HG03135 (cell line): ENCODE results near the gene GNAQ.

Experiments used
- ATAC-seq: cut with Tn5 transposase; IDR thresholded peaks from one replicate; pipeline ENCODE4 v1.9.1; 2021; ENCODE audit warnings: mild to moderate bottlenecking, moderate library complexity; ENCODE audit not compliant: unreplicated experiment

Gene GNAQ

DNA sequence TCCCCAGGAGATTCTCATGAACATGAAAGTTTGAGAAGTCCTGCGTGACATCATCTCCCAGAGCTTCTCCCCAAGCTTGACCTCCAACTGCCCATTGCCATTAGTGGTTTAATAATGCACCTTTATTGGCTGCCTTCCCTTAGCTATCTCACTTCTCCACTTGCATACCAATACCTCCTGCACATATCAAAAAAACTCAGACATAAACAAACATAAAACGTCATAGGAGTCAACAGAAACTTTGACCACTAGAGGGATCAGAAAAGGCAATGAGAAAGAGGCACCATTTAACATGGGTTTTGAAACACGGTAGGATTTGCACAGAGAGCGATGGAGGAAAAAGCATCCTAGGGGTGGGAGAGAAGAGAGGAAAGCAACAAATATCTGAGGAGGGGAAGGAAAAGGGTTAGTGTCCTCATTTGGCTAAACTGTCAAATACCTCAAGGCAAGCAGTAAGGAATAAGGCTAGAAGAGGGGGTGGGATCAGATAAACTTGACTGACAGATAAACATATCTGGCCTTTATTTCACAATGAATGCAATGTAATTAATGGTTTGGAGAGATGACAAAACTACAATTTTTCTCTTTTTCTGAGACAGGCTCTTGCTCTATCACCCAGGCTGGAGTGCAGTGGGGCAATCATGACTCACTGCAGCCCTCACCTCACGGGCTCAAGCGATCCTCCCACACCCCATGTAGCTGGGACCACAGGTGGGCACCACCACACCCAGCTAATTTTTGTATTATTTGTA is 27.0 kb downstream of the GNAQ start:
- ATAC-seq, result no peak

DNA sequence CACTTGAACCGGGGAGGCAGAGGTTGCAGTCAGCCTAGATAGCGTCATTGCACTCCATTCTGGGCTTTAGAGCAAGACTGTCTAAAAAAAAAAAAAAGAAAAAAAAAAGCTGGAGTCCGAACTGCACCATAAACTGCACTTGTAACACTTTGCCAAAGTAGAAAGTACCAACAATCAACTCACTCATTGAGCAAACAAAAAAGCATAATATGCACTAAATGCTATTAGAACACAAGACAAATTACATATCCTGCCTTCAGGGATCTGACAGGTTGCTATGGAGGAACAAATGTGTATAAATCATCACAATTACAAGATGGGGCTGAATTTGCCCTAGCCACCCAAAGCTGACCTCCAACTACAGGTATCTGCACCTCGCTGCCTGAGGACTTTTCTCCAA is 27.9 kb downstream of the GNAQ start:
- no peak for ATAC-seq

DNA sequence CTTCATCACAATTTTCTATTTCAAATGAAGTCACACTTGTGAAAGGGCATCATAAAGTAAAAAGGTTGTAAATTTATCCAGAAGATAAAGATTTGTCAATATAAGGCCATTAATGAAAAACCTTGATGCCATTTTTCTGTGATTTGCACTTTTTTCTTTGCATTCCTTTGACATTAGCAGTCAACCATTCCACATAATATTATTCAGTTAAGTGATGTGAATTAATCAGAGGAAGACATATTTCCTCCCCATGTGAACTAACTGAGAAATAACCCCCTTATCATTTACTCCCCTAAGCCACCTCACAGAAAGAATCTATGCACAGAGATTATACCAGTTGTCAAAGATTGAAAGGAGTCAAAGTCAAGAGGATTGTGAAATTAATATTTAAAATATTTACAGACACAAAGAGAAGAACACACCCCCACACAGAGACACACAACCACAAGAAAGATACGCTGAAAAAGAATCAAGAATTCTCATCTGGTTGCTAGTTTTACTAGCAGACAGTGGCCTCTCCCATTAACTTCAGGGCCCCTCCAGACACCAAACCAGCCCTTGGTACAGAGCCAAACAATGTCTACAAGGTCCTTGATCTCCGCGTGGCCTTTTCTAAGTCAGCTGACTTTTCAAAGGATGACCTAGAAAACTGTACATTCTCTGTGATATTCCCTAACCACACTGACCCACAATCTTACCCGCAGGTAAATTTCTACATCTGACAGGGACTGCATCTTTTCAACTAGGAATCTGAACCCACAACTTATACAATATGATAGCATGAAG is 29.5 kb downstream of the GNAQ start:
- ATAC-seq, result no peak

DNA sequence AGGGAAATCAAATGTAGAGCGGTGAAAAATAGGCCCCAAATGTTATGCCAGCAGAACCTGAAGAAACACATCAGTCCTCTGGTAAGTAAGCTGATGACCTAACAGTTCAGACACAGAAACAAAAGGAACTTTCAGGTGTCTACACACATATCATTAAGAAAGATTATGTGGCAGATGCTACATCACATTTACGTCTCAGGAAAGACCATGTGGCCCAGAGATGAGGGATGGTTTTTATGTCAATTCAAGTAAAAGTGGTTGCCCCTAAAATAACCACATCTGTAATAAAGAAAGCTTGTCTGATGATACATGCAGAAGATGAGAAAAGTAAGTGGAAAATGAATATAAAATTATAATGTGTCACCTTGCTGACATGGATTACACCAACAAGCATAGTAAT is 31.4 kb downstream of the GNAQ start:
- ATAC-seq, result no peak

DNA sequence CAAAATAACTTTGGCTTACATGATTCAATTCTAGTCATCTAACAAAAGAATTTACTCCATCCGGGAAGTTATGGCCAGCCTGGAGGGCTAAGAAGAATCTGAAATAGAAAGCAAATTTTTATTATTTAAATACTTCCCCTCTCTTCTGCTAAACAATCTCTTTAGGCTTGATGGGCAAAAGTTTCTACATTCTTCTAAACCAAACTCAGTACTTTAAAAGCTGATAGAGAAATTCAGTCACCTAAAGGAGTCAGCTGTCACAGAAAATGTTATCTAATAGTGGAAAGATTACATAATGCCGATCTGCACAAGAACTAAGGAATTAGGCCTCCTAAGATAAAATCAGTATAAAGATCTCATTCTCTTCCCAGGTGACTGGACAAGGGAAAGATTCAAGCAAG is 32.4 kb downstream of the GNAQ start:
- ATAC-seq, result no peak

GRCh38 chr9:77997611-77998284 is 33.9 kb downstream of the GNAQ start:
- no peak for ATAC-seq

GRCh38 chr9:77996696-77997095 is 34.9 kb downstream of the GNAQ start:
- ATAC-seq, result no peak

- no peak for ATAC-seq
Observed at GRCh38 chr9:77991191-77991590, 40.4 kb downstream of the GNAQ start.

GRCh38 chr9:77989909-77990308 is 41.7 kb downstream of the GNAQ start:
- ATAC-seq, result no peak

GRCh38 chr9:77989458-77989857 is 42.2 kb downstream of the GNAQ start:
- ATAC-seq, result no peak

DNA sequence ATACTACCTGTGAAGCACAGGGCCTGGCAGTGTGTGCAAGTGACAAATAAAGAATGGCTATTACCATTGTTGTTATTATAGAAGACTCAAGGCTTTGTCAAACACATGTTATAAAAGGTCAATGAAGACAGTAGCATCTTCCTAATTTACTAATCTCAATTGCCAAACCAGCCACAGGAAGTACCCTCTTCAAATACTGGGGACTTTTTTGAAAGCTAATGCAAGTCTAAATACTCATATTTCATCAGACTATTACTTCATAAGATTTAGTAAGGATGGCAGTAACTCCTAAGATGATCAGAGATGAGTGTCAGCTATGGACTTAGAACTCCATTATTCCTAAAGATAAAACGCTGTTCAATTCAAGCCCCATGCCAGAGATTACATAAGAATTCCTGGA is 43.0 kb downstream of the GNAQ start:
- no peak for ATAC-seq

DNA sequence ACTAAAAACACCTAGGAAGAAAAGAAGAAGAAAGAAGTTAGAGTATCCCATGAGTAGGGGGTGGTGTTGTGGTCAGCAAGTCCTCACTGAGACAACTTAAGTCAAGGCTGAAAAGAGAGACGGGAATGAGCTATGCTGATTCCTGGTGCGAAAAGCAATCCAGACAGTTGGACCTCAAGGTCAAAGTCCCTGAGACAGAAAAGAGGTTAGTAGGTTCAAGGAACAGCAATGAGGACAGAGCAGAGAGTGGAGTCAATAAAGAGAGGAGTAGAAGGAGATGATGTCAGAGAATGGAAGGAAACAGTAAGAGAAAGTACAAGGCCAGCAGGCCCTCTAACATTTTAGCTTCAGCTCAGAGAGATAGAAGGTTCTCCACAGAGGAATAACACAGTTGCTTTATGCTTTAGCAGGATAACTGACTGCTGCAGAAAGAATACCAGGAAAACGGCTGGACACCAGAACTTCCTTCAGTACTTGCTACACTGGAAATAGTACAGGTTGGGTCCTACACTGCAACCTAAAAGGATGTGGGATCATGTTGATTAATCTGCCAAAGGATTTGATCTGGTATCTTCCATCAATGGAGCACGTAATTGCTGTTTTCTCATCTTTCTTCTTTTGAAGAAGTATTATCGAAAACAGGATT is 43.6 kb downstream of the GNAQ start:
- ATAC-seq, result no peak

DNA sequence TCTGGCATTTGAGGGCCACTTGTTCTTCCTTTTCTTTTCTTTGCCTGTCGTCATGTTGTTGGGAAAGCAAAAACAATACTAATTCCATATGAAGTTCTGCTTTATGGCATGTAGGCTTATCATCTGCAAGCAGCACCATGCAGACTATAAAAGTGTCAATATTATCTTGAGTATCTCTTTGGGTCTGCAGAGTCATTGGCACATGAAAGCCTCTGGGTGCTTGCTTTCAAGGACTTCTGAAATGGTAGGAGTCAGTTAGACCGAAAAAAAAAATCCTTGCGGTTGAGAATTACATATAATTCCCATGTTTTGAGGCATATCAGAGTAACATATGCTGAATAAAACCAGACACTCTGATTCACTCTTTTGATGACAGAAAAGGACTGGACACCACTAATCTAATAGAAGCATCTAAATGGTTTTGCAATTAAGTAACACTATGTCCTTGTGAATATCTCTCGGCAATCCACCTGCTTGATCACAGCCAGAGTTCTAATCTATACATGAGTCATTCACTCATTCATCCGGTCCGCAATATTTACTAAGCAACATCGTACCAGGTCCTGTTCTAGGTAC is 44.4 kb downstream of the GNAQ start:
- ATAC-seq, result no peak

DNA sequence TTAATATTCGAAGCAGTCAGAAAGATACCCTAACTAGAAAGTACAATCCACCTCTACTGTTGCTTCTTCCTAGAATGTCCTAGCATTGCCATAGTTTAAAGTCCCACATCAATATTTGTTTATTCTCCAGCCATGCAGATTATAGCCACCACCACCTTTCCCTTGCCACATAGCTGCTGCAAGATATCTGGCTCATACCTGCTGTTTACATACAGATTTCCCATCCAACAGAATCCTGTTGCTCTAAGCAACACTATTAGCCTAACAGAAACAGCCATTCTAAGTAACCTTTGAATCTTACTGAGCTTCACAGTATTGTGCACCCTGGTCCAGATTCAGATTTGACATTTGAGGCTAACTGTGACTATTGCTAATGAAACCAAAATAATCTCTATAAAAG is 45.6 kb downstream of the GNAQ start:
- ATAC-seq, result no peak

DNA sequence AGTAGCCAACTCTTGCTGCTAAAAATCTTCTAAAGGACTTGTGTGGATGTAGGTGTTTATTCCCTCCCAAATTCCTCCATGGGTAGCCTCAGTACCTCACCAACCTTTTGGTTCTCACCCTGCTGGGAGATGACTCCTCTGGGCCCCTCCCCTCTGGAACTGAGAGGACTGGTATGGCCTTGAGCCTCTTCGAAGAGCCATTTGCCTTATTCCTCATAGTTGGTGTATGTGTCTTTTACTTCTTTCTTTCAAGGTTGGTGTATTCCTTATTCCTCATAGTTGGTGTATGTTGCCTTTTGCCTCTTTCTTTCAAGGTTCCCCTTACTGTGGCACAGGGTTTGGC is 48.3 kb downstream of the GNAQ start:
- no peak for ATAC-seq

GRCh38 chr9:77982581-77983319 is 48.9 kb downstream of the GNAQ start:
- no peak for ATAC-seq

DNA sequence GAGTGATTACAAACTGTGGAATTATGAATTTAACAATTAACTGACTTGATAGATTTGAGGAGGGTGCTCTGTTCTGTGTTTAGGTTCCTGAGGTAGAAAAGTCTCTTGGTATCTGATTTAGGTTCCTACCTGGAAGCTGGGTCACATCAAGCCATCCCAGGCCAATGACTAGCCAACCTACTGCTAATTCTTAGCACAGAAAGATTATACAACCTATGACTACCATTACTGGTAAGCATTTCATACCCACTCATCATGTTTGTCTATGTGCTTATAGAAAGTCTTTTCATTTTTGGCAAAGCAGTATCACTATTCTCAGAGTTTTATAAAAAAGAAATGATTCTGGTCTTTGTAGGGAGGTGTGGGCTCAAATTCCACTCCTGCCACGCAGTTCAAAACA is 49.7 kb downstream of the GNAQ start:
- ATAC-seq, result no peak

- no peak for ATAC-seq
Observed at GRCh38 chr9:77981332-77981731, 50.3 kb downstream of the GNAQ start.

GRCh38 chr9:77980622-77981021 is 51.0 kb downstream of the GNAQ start:
- ATAC-seq, result no peak

- no peak for ATAC-seq
Observed at GRCh38 chr9:77978086-77978781, 53.4 kb downstream of the GNAQ start.
